Stimulated activated CD4-positive, alpha-beta T cell treated with anti-CD3 and anti-CD28 coated beads, TNF-alpha, amount 100 ng/mL, for 48 hours (primary cell): ENCODE results near the gene MTHFD2L.
"Not testable (repeated sequence)": the region's sequence is repeated elsewhere in the genome, so short reads cannot be mapped to it uniquely, and the experiment has no call there.

Source experiments
- DNase-seq, 3 donors: peaks; one replicate each; pipeline ENCODE4 v3.0.0-alpha.2; 2020; ENCODE audit warnings: low read depth in 3 of 3

Gene MTHFD2L

GRCh38 chr4:74157561-74158465 is at the start of gene MTHFD2L:
Gene MTHFD2L, plus strand, starts transcription at chr4:74158118. Its CDS starts 21 bp downstream, at chr4:74158139.
- peak; percentile 62 to 80 (median 74) for DNase-seq

DNA sequence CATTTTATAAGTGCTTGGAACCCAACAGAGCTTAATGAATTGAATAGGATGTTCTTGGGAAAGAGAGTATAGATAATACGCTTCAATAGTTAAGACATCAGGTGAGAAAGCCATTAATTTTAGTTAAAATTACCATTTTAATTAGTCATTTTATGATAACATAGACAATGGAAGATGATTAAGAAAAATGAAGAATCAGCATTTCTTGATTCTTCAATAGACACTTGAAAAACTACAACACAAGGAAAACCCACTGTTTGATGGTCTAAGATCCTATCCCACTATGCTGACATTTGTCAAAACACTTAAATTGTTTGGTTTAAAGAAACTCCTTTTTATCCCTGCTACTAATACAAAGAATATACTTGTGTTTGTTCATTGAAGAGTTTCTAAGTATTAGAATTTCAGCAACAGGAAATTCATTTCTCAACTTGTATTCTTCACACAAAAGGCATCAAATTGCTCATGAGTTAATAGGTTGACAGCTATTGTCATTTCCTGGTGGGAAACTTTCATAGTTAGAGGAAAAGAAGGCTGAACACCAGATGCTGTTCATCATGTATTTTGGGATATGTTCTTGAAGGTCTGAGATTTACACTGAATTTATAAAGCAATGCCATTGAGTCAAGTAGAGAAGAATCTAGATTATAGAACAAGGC is 49.3 kb upstream of the MTHFD2L start:
- DNase-seq, result no peak

- DNase-seq, result no peak
Observed at GRCh38 chr4:74109116-74109869, 48.6 kb upstream of the MTHFD2L start.

DNA sequence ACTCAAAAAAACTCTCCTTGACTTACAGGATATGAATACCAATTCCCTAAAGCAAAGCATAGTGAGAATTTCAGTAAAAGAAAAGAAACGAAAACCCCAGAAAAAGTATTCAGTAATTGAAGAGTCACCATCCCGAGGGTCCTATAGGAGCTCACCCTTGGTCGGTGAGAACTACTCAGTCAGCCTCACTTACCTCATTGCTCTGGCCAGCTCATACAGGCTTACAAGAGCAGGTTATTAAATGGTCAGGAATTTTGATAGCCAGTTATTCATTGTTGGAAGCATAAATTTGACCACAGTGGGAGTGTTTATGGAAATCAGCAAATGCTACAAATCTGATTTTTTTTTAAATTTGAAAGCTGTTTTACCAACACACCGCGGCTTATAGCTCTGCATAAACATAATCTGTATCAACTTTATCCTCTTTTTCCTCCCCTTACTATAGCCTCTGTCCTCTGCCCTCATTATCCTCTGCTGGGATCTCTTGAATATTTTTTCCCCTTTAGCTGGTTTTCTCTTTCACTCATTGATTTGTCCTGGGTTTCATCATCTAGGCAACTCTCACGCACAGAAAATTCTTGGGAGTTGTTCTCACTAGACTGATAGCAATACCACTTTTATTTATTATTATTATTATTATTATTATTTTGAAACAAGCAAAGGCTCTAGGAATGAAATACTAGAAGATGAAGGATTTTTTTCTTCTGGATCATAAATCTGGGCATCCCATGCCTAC is 47.9 kb upstream of the MTHFD2L start:
- DNase-seq, result no peak

GRCh38 chr4:74110670-74111069 is 47.2 kb upstream of the MTHFD2L start:
- DNase-seq, result no peak

DNA sequence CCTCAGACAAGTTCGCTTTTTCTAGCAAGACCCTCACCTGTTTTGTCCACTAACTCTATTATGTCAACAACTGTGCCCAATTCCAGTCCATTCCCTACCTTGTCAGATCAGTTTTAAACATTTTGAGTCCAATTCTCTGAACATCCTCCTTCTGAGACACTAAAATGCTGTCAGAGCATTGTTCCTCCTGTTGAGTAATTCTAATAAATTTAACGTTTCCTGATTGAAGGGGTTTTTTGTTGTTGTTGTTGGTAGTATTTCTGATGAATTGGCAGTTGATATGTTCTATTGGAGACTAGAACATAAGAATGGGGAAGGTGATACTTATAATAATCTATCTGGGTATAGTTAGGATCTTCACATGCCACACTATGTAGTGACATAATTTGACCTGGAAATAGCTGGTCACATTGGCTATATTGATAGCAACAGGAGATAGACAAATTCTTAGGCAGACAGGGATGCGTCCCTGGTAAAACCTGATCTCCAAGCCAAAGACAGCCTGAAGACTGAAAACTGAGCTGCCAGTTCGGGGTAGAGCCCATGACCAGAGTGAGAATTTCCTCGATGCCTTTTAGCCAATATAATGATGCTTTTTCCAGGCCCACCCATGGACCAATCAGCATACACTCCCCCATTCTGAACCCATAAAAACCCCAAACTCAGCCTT is 46.5 kb upstream of the MTHFD2L start:
- no peak for DNase-seq

DNA sequence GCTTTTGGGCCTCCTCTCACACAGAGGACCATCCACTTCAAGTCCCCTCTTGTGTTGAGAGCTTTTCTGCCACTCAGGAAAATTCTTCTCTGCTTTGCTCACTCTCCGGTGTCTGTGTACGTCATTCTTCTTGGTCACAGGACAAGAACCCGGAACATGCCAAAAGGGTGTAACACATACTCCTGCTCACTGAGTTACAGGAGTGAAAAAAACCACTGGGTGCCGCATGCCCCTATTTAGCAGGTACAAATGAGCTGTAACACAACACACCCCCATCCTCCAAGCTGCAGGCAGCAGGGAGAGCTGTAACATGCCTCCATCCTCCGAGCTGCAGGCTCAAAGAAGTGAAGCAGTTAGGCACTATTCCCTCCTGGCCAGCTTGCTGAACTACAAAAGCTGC is 45.9 kb upstream of the MTHFD2L start:
- no peak for DNase-seq

- DNase-seq, result no peak
Observed at GRCh38 chr4:74112399-74113105, 45.4 kb upstream of the MTHFD2L start.

DNA sequence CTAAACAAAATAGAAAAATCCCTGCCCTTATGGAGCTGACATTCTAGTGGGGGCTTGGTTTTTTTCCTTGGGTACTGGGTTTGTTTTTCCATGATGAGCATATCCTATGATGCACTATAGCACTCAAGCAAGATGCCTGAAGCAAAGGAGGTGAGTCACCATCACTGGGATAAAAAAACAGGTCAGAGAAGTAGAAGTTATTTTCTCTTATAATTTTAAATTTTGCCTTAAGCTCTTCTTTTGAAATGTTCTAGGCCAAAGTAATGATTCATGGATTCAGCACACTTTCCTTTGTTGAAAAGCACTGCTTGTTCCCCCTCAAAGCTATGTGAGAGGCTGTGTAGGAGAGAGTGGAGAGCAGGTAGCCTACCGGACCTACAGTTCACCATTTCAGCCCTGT is 43.7 kb upstream of the MTHFD2L start:
- no peak for DNase-seq

DNA sequence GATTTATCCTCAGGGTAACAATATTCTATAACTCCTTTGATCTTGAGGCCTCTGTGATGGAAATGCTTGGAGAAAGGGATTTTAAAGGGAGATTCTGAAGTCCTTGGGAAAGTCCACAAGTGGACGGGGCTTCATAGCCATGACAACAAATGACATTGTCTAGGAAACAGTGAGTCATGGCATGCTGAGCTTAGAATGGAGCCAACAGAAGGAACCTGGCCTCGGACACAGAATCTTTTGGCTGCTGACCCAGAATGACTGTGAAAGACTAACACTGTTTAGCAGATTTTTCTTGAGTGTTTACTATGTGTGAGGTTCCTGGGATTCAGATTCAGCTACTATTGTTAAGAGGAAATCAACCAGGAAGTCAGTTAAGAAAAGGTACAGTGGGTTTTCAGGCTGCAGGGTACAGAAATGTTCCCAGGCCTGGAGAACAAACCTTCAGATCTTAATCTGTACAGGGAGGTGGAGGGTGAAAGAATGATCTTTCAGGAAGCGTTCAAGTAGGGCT is 40.8 kb upstream of the MTHFD2L start:
- DNase-seq, result no peak

DNA sequence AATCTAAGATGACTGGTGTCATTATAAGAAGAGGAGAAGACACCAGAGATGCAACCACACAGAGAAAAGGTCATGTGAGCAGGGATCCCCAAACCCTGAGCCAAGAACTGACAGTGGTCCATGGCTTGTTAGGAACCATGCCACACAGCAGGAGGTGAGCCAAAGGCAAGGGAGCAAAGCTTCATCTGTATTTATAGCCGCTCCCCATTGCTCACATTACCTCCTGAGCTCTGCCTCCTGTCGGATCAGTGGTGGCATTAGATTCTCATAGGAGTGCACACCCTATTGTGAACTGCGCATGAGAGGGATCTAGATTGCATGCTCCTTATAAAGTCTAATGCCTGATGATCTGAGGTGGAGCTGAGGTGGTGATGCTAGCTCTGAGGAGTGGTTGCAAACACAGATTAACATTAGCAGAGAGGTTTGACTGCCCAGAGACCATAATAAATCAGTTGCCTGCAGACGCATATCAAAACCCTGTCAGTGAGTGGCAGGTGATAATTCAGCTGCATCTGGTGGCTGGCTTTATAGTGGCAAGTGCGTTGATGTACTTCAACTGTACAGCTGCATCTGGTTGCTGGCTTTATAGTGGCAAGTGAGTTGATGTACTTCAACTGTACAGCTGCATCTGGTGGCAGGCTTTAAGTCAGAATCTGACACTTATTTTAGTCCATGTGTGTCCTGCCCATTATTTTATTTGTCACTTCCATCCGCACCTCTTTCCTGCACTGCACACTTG is 39.1 kb upstream of the MTHFD2L start:
- no peak for DNase-seq

DNA sequence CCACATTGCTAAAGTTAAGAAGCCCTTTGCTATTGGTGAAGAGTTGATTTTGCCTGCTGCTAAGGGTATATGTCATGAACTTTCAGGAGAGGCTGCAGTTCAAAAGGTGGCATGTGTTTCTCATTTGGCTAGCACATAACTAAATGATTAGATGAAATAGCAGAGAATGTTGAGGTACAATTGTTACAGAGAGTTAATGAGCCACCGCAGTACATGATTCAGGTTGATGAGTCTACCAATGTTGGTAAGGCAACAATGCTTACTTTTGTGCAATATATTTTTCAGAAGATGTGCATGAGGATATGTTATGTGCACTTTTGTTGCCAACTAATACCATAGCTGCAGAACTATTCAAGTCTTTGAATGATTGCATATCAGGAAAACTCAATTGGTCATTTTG is 37.8 kb upstream of the MTHFD2L start:
- DNase-seq, result no peak

DNA sequence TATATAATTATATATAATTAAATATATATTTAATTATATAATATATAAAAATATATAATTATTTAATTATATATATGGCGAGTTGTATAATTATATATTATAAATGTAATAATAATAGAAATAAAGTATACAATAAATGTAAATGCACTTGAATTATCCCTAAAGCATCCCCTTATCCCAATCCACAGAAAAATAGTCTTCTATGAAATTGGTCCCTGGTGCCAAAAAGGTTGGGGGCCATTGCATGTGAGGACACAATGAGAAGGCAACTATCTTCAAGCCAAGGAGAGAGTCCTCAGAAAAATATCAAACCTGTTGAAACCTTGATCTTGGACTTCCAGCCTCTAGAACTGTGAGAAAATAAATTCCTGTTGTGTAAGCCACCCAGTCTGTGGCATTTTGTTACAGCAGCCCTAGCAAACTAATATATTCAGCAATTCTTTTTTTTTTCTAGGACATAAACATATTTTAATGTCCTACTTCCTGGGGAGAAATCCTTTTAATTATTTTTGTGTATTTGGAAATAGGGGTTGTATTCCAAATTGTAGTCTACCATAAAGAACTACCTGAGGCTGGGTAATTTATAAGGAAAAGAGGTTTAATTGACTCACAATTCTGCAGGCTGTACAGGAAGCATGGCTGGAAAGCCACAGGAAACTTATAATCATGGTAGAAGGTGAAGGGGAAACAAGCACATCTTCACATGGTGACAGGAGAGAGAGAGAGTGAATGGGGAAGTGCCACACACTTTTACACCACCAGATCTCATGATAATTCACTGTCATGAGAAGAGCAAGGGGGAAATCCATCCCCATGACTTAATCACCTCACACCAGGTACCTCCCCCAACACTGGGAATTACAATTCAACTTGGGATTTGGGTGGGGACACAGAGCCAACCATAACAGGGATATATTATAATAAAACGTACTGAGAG is 36.0 kb upstream of the MTHFD2L start:
- no peak for DNase-seq

DNA sequence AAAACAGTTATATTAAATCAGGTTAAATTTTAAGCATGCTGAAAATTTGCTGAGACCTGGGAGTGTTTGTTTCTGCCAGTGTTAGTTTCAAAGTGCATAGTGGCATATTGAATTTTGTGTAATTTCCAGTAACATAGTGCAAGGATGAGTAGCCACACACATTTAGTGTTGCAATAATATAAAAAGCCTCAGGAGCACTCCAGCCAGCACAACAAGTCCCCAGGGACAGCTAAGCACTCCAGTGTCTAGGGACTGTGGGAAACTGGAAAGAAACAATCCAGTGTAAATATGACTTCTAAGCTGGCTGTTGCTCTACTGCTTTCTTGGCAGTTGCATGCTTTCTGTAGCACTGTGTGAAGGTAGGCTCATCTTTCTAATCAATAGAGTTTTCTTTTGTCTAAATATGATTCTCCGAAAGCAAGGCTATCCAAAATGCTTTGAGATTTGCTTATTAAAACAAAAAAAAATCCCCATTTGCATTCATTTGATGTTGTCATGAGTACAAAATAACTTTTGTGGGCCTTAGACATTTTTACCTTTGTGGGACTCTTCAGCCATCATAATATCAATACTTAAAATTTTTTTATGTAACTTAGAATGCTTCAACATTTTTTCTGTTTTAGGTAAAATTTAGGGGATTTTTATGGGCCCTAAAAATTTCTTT is 34.7 kb upstream of the MTHFD2L start:
- no peak for DNase-seq

- no peak for DNase-seq
Observed at GRCh38 chr4:74125029-74125428, 32.9 kb upstream of the MTHFD2L start.

GRCh38 chr4:74127745-74128144 is 30.2 kb upstream of the MTHFD2L start:
- DNase-seq, result no peak

- DNase-seq, result not testable (repeated sequence)
Observed at GRCh38 chr4:74130843-74131242, 27.1 kb upstream of the MTHFD2L start.

DNA sequence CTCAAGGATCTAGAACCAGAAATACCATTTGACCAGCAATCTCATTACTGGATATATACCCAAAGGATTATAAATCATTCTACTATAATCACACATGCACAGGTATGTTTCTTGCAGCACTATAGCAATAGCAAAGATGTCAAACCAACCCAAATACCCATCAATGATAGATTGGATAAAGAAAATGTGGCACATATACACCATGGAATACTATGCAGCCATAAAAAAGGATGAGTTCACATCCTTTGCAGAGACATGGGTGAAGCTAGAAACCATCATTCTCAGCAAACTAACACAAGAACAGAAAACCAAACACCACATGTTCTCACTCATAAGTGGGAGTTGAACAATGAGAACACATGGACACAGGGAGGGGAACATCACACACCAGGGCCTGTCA is 25.7 kb upstream of the MTHFD2L start:
- not testable (repeated sequence) for DNase-seq
